AG04450 (cell line): ENCODE results near the gene TM7SF3. TPM values are rescaled to one million over a fixed set of nuclear protein-coding genes. Genes with fewer than 3 reads are reported as not detected.

Experiments used
- CTCF ChIA-PET: fragments of 300-600, 350-600 bp; formaldehyde crosslinking; extraction: SDS; loops from one replicate; lab custom pipeline; 2022; ENCODE audit warnings: antibody characterized with exemption, inconsistent platforms; lab: Charles Lee
- POLR2A ChIA-PET: fragments of 350-600 bp; formaldehyde crosslinking; extraction: SDS; loops from one replicate; lab custom pipeline; 2021; ENCODE audit warnings: antibody characterized with exemption, inconsistent platforms; lab: Yijun Ruan, JAX
- DNase-seq: peaks from one replicate; pipeline ENCODE4 v3.0.0-alpha.2; 2011; ENCODE audit warnings: low read depth, low spot score
- H3K27ac ChIP-seq: one replicate; pipeline ENCODE4 v1.5.1; 2012; ENCODE audit warnings: low read depth, low read length, control low read depth
- H3K27me3 ChIP-seq: one replicate; pipeline ENCODE4 v1.6.0; 2012; ENCODE audit warnings: low read length; ENCODE audit not compliant: control insufficient read depth, insufficient read depth
- H3K4me3 ChIP-seq: 2 replicates; pipeline ENCODE4 v1.5.1; 2011; ENCODE audit warnings: mild to moderate bottlenecking, low read depth, low read length, control low read depth
- H3K9me3 ChIP-seq: 2 replicates; pipeline ENCODE4 v1.5.1; 2012; ENCODE audit warnings: low read length; ENCODE audit not compliant: control insufficient read depth, insufficient read depth
- polyA plus RNA-seq: library from polyadenylated mRNA; depleted of rRNA; stranded (reverse); fragments of >200 nt; gene quantifications from 2 replicates; pipeline ENCODE4 v1.2.3, GENCODE V29; 2011
- TF ChIP-seq, protein P1 (sequence below): IDR thresholded peaks from 2 replicates; pipeline ENCODE4 v1.5.1; 2011; ENCODE audit warnings: low read depth, low read length, control low read depth, inconsistent platforms

TM7SF3 gene
- polyA plus RNA-seq, 1 experiment, result 116 TPM

DNA sequence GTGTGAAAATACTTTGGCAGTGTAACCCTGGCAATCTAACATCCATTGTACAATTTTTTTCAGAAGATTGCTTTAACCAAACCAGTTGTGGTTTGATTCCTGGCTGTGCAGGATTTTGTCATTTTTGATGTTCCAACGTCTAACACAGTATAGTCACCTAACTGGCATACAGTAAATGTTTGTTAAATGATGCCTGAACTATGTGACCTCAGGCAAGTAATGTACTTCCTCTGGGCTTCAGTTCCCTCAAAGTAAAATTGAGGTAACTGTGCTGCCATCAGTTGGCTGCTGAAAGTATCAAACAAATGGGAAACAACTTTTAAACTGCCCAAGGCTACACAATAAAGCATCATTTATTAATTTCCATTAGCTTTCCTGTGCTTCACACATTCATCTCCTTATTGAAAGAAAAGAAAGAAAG is 4.3 kb downstream of the TM7SF3 start:
- no peaks in the 10 kb centered on the region for H3K27me3 ChIP-seq
- ChIA-PET CTCF (interaction anchor here (2.5 kb wide), 1 partner anchor 295 kb away, joined by 8 read pairs; no protein-coding TSS in a partner anchor), POLR2A (no interaction called here)
- no peak for DNase-seq
- TF ChIP-seq, protein P1, sequence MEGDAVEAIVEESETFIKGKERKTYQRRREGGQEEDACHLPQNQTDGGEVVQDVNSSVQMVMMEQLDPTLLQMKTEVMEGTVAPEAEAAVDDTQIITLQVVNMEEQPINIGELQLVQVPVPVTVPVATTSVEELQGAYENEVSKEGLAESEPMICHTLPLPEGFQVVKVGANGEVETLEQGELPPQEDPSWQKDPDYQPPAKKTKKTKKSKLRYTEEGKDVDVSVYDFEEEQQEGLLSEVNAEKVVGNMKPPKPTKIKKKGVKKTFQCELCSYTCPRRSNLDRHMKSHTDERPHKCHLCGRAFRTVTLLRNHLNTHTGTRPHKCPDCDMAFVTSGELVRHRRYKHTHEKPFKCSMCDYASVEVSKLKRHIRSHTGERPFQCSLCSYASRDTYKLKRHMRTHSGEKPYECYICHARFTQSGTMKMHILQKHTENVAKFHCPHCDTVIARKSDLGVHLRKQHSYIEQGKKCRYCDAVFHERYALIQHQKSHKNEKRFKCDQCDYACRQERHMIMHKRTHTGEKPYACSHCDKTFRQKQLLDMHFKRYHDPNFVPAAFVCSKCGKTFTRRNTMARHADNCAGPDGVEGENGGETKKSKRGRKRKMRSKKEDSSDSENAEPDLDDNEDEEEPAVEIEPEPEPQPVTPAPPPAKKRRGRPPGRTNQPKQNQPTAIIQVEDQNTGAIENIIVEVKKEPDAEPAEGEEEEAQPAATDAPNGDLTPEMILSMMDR, result no peak
- H3K4me3 ChIP-seq, result no peak overlapping the region
- no peaks in the 10 kb centered on the region for H3K9me3 ChIP-seq
- H3K27ac ChIP-seq, result no peak overlapping the region

GRCh38 chr12:27008081-27008480 is 6.1 kb downstream of the TM7SF3 start:
- ChIA-PET POLR2A (no interaction called here), CTCF (no interaction called here)
- DNase-seq, result no peak
- no peak overlapping the region for H3K27ac ChIP-seq
- no peaks in the 10 kb centered on the region for H3K27me3 ChIP-seq
- H3K4me3 ChIP-seq, result no peak overlapping the region
- TF ChIP-seq, protein P1, result no peak
- H3K9me3 ChIP-seq, result no peaks in the 10 kb centered on the region

DNA sequence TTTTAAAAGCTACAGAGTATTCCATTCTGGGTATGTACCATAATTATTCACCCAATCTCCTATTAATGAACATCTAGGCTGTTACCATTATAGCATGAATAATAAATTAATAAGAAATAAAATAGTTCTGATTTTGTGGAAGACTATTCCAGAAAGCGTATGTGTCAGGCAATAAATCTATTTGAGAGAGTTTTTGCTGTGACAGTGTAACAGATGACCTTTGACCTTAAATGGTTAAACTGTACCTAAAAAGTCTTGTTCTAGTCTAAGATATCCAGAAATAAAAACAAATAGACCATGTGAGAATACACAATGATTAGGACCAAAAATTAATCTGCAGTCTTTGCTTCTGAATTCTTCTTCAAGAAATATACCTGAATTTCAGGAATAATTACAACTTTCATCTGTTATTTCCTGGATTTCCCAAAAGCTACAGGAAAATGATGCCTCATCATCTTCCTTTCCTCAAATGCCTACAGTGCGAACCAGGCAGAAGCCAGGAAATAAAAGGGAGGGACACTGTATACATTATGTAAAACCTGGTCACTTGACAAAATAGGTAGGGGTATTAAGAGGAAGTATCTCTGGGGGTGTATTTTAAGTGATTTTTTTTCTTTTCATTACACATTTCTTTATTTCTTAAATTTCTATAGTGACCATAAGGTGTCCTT is 7.3 kb downstream of the TM7SF3 start:
- POLR2A ChIA-PET, result no interaction called here
- CTCF ChIA-PET, result interaction anchor here (1.5 kb wide), 1 partner anchor 9 kb away, joined by 4 read pairs; no protein-coding TSS in a partner anchor
- H3K4me3 ChIP-seq, result no peak overlapping the region
- H3K27ac ChIP-seq, result no peak overlapping the region
- TF ChIP-seq, protein P1, result no peak
- H3K27me3 ChIP-seq, result no peaks in the 10 kb centered on the region
- no peaks in the 10 kb centered on the region for H3K9me3 ChIP-seq
- no peak for DNase-seq

- ChIA-PET CTCF (interaction anchor here (0.6 to 1.5 kb wide), 3 partner anchors 9 to 301 kb away, joined by 3 to 4 read pairs (median 3); no protein-coding TSS in a partner anchor), POLR2A (no interaction called here)
- no peak for DNase-seq
- H3K27ac ChIP-seq, result no peak overlapping the region
- H3K4me3 ChIP-seq, result no peak overlapping the region
- no peaks in the 10 kb centered on the region for H3K9me3 ChIP-seq
- TF ChIP-seq, protein P1, result no peak
- no peaks in the 10 kb centered on the region for H3K27me3 ChIP-seq
Measured at GRCh38 chr12:27005495-27005894, 8.7 kb downstream of the TM7SF3 start.
